Astrocyte (in vitro differentiated cells and primary cell): ENCODE results near the gene ACER1. TPM values are rescaled to one million over a fixed set of nuclear protein-coding genes. Genes with fewer than 3 reads are reported as not detected.
"Not testable (repeated sequence)": the region's sequence is repeated elsewhere in the genome, so short reads cannot be mapped to it uniquely, and the experiment has no call there.

Experiments
- DNase-seq: peaks from one replicate; pipeline ENCODE4 v3.0.0-alpha.2; 2010; ENCODE audit warnings: low read depth
- FAIRE-seq: peaks from 2 replicates; lab custom pipeline; 2011; peaks lifted over from hg19 to GRCh38; lab: Jason Lieb, UNC
- H2AFZ ChIP-seq: 2 replicates; pipeline ENCODE4 v1.6.0; 2012; ENCODE audit warnings: low read depth, low read length, inconsistent platforms
- H3K27ac ChIP-seq: 2 replicates; pipeline ENCODE4 v1.5.1; 2011; ENCODE audit warnings: low read depth, low read length, inconsistent platforms
- H3K27me3 ChIP-seq: 2 replicates; pipeline ENCODE4 v1.6.0; 2011; ENCODE audit warnings: low read length, inconsistent platforms; ENCODE audit not compliant: insufficient read depth
- H3K36me3 ChIP-seq: 2 replicates; pipeline ENCODE4 v1.5.1; 2011; ENCODE audit warnings: low read length, inconsistent platforms; ENCODE audit not compliant: insufficient read depth
- H3K4me1 ChIP-seq: 2 replicates; pipeline ENCODE4 v1.5.1; 2011; ENCODE audit warnings: low read length, inconsistent platforms; ENCODE audit not compliant: insufficient read depth
- H3K4me2 ChIP-seq: 2 replicates; pipeline ENCODE4 v1.6.0; 2012; ENCODE audit warnings: low read length, inconsistent platforms
- H3K4me3 ChIP-seq: 2 replicates; pipeline ENCODE4 v1.5.1; 2011; ENCODE audit warnings: low read depth, mild to moderate bottlenecking, low read length, inconsistent platforms; ENCODE audit not compliant: insufficient read depth
- H3K79me2 ChIP-seq: 2 replicates; pipeline ENCODE4 v1.6.0; 2012; ENCODE audit warnings: mild to moderate bottlenecking, low read length, inconsistent platforms; ENCODE audit not compliant: insufficient read depth
- H3K9ac ChIP-seq: 2 replicates; pipeline ENCODE4 v1.6.0; 2012; ENCODE audit warnings: mild to moderate bottlenecking, low read length, inconsistent platforms
- H3K9me3 ChIP-seq: 2 replicates; pipeline ENCODE4 v1.5.1; 2012; ENCODE audit warnings: low read depth, mild to moderate bottlenecking, low read length, inconsistent platforms; ENCODE audit not compliant: insufficient read depth
- H4K20me1 ChIP-seq: 2 replicates; pipeline ENCODE4 v1.6.0; 2012; ENCODE audit warnings: low read length, inconsistent platforms; ENCODE audit not compliant: insufficient read depth
- H3K27ac Mint-ChIP-seq: one replicate; pipeline ENCODE4 v1.8.0; 2021; ENCODE audit warnings: mild to moderate bottlenecking, mixed read lengths; ENCODE audit not compliant: unreplicated experiment
- H3K27me3 Mint-ChIP-seq: one replicate; pipeline ENCODE4 v1.8.0; 2021; ENCODE audit warnings: low read depth, mixed read lengths; ENCODE audit not compliant: unreplicated experiment
- H3K36me3 Mint-ChIP-seq: one replicate; pipeline ENCODE4 v1.8.0; 2021; ENCODE audit warnings: low read depth, mixed read lengths; ENCODE audit not compliant: unreplicated experiment
- H3K4me1 Mint-ChIP-seq: one replicate; pipeline ENCODE4 v1.8.0; 2021; ENCODE audit warnings: low read depth, mixed read lengths; ENCODE audit not compliant: unreplicated experiment
- H3K4me3 Mint-ChIP-seq: one replicate; pipeline ENCODE4 v1.8.0; 2021; ENCODE audit warnings: mild to moderate bottlenecking, moderate library complexity, mixed read lengths; ENCODE audit not compliant: unreplicated experiment
- H3K9me3 Mint-ChIP-seq: one replicate; pipeline ENCODE4 v1.8.0; 2021; ENCODE audit warnings: mild to moderate bottlenecking, mixed read lengths; ENCODE audit not compliant: unreplicated experiment
- EZH2 ChIP-seq: IDR thresholded peaks from 2 replicates; pipeline ENCODE4 v1.6.1; 2012; ENCODE audit warnings: mild to moderate bottlenecking, low read length, inconsistent platforms; ENCODE audit not compliant: insufficient read depth
- total RNA-seq: library from RNA; stranded (reverse); gene quantifications from 2 replicates; pipeline ENCODE4 v1.2.1, GENCODE V29; 2021
- TF ChIP-seq, protein P1 (sequence below): IDR thresholded peaks from 2 replicates; pipeline ENCODE4 v1.5.1; 2011; ENCODE audit warnings: low read depth, mild to moderate bottlenecking, inconsistent platforms, low read length, moderate library complexity; ENCODE audit not compliant: insufficient read depth

The ACER1 gene
- total RNA-seq, 1 donor from 2014 or later: not detected

DNA sequence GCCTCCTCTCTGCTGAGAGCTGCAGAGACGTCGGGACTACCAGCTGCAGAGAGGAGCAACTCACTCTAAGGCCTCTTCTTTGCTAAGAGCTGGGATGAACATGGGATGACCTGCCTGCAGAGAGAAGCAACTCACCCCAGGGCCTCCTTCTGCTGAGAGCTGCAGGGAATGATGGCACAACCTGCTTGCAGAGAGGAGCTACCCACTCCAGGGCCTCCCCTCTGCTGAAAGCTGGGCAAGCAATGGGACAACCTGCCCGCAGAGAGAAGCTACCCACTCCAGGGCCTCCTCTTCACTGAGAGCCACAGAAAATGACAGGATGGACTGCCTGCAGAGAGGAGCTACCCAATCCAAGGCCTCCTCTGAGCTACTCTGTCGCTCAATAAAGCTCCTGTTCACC is 46.7 kb downstream of the ACER1 start:
- FAIRE-seq (no peak), DNase-seq (no peak)
- Histone ChIP-seq H3K27ac (no peak overlapping the region), H3K36me3 (no peaks in the 10 kb centered on the region), H3K79me2 (no peaks in the 10 kb centered on the region), H4K20me1 (no peaks in the 10 kb centered on the region), H3K4me1 (no peaks in the 10 kb centered on the region), H3K9me3 (peaks cover 36% of the 10 kb centered on the region), H3K4me3 (no peak overlapping the region), H2AFZ (no peak overlapping the region), H3K27me3 (no peaks in the 10 kb centered on the region), H3K9ac (no peak overlapping the region), H3K4me2 (no peak overlapping the region)
- no peaks in the 10 kb centered on the region for H3K4me1 Mint-ChIP-seq
- TF ChIP-seq, protein P1, sequence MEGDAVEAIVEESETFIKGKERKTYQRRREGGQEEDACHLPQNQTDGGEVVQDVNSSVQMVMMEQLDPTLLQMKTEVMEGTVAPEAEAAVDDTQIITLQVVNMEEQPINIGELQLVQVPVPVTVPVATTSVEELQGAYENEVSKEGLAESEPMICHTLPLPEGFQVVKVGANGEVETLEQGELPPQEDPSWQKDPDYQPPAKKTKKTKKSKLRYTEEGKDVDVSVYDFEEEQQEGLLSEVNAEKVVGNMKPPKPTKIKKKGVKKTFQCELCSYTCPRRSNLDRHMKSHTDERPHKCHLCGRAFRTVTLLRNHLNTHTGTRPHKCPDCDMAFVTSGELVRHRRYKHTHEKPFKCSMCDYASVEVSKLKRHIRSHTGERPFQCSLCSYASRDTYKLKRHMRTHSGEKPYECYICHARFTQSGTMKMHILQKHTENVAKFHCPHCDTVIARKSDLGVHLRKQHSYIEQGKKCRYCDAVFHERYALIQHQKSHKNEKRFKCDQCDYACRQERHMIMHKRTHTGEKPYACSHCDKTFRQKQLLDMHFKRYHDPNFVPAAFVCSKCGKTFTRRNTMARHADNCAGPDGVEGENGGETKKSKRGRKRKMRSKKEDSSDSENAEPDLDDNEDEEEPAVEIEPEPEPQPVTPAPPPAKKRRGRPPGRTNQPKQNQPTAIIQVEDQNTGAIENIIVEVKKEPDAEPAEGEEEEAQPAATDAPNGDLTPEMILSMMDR: no peak
- TF ChIP-seq EZH2: no peak
- no peaks in the 10 kb centered on the region for H3K36me3 Mint-ChIP-seq
- H3K9me3 Mint-ChIP-seq: peaks cover 23% of the 10 kb centered on the region
- no peaks in the 10 kb centered on the region for H3K27me3 Mint-ChIP-seq
- no peak overlapping the region for H3K27ac Mint-ChIP-seq
- H3K4me3 Mint-ChIP-seq: no peak overlapping the region

DNA sequence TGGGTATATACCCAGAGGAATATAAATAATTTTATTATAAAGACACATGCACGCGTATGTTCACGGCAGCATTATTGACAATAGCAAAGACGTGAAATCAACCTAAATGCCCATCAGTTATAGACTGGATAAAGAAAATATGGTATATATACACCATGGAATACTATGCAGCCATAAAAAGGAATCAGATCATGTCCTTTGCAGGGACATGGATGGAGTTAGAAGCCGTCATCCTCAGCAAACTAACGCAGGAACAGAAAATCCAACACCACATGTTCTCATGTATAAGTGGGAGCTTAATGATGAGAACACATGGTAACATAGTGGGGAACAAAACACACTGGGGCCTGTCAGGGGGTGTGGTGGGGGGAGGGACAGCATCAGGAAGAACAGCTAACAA is 51.0 kb downstream of the ACER1 start:
- peaks cover 15% of the 10 kb centered on the region for H3K4me1 ChIP-seq
- not testable (repeated sequence) for H3K27me3 Mint-ChIP-seq, H3K9me3 Mint-ChIP-seq, H3K4me2 ChIP-seq, H3K4me3 ChIP-seq, H3K36me3 ChIP-seq, H3K4me3 Mint-ChIP-seq, H2AFZ ChIP-seq, H3K9ac ChIP-seq, FAIRE-seq, H3K36me3 Mint-ChIP-seq, H3K27ac Mint-ChIP-seq, H3K27me3 ChIP-seq, DNase-seq, H3K27ac ChIP-seq
- H4K20me1 ChIP-seq: peaks cover 18% of the 10 kb centered on the region
- peaks cover 15% of the 10 kb centered on the region for H3K4me1 Mint-ChIP-seq
- peaks cover 13% of the 10 kb centered on the region for H3K9me3 ChIP-seq
- H3K79me2 ChIP-seq: peaks cover 20% of the 10 kb centered on the region

GRCh38 chr19:6279931-6280591 is 53.4 kb downstream of the ACER1 start, which contains the start of gene MLLT1:
Gene MLLT1 (minus strand): TSS chr19:6279975. CDS start chr19:6279784, 191 bp downstream.
- H3K9me3 Mint-ChIP-seq: no peaks in the 10 kb centered on the region
- no peaks in the 10 kb centered on the region for H3K27me3 Mint-ChIP-seq
- no peaks in the 10 kb centered on the region for H3K9me3 ChIP-seq
- H2AFZ ChIP-seq: no peak within 1 kb of the TSS
- H3K4me1 Mint-ChIP-seq: peaks cover 23% of the 10 kb centered on the region
- H4K20me1 ChIP-seq: peaks cover 41% of the 10 kb centered on the region
- H3K4me1 ChIP-seq: peaks cover 38% of the 10 kb centered on the region
- no peaks in the 10 kb centered on the region for H3K27me3 ChIP-seq
- DNase-seq (peak; percentile 92), FAIRE-seq (no peak)
- TF ChIP-seq, protein P1: peak; percentile 4
- TF ChIP-seq EZH2: no peak
- no peaks in the 10 kb centered on the region for H3K36me3 Mint-ChIP-seq
- peaks cover 43% of the 10 kb centered on the region for H3K79me2 ChIP-seq
- no peaks in the 10 kb centered on the region for H3K36me3 ChIP-seq
- peak within 1 kb of the TSS; percentile 97 for H3K4me2 ChIP-seq
- H3K4me3 ChIP-seq: peak within 1 kb of the TSS; percentile 77
- peak within 1 kb of the TSS; percentile 42 for H3K27ac ChIP-seq
- peak within 1 kb of the TSS; percentile 92 for H3K9ac ChIP-seq
- H3K4me3 Mint-ChIP-seq: peak within 1 kb of the TSS; percentile 96
- H3K27ac Mint-ChIP-seq: peak within 1 kb of the TSS; percentile 93
